ENCODE measurements around the gene TSPAN33. TPM values are rescaled to one million over a fixed set of nuclear protein-coding genes. Genes with fewer than 3 reads are reported as not detected.
"Not testable (repeated sequence)": the region's sequence is repeated elsewhere in the genome, so short reads cannot be mapped to it uniquely, and the experiment has no call there.

TSPAN33 gene
- polyA plus RNA-seq, 4 donors = 6.3 to 76.9 (median 59.4) TPM

- no peak for DNase-seq (ENCODE audit: low read depth in 4 of 4, low spot score in 3 of 4)
Measured at GRCh38 chr7:129205126-129205818, 60.8 kb downstream of the TSPAN33 start.

- no peak for DNase-seq (ENCODE audit: low read depth in 4 of 4, low spot score in 3 of 4)
Measured at GRCh38 chr7:129205987-129206785, 61.7 kb downstream of the TSPAN33 start.

- DNase-seq (ENCODE audit: low read depth in 4 of 4, low spot score in 3 of 4) = no peak
Measured at GRCh38 chr7:129208667-129209066, 64.2 kb downstream of the TSPAN33 start.

- no peak for DNase-seq (ENCODE audit: low read depth in 4 of 4, low spot score in 3 of 4)
Measured at GRCh38 chr7:129209067-129209926, 64.8 kb downstream of the TSPAN33 start.

- no peak for DNase-seq (ENCODE audit: low read depth in 4 of 4, low spot score in 3 of 4)
Measured at GRCh38 chr7:129210256-129210988, 65.9 kb downstream of the TSPAN33 start.

GRCh38 chr7:129210989-129211312 lies 66.4 kb downstream of the TSPAN33 start:
- no peak for DNase-seq (ENCODE audit: low read depth in 4 of 4, low spot score in 3 of 4)

GRCh38 chr7:129212126-129212525 lies 67.6 kb downstream of the TSPAN33 start:
- no peak for DNase-seq (ENCODE audit: low read depth in 4 of 4, low spot score in 3 of 4)

GRCh38 chr7:129212596-129212995 lies 68.1 kb downstream of the TSPAN33 start:
- DNase-seq (ENCODE audit: low read depth in 4 of 4, low spot score in 3 of 4) = no peak

GRCh38 chr7:129213828-129214227 lies 69.3 kb downstream of the TSPAN33 start:
- DNase-seq (ENCODE audit: low read depth in 4 of 4, low spot score in 3 of 4) = no peak

GRCh38 chr7:129215691-129216090 lies 71.2 kb downstream of the TSPAN33 start:
- not testable (repeated sequence) for DNase-seq (ENCODE audit: low read depth in 4 of 4, low spot score in 3 of 4)

GRCh38 chr7:129216101-129216715 lies 71.7 kb downstream of the TSPAN33 start:
- not testable (repeated sequence) for DNase-seq (ENCODE audit: low read depth in 4 of 4, low spot score in 3 of 4)

GRCh38 chr7:129216821-129217416 lies 72.4 kb downstream of the TSPAN33 start:
- DNase-seq (ENCODE audit: low read depth in 4 of 4, low spot score in 3 of 4) = not testable (repeated sequence)

GRCh38 chr7:129218514-129219062 lies 74.1 kb downstream of the TSPAN33 start:
- peak in 2 of 4 donors; percentile 66 to 71 for DNase-seq (ENCODE audit: low read depth in 4 of 4, low spot score in 3 of 4)

GRCh38 chr7:129219166-129219565 lies 74.7 kb downstream of the TSPAN33 start:
- not testable (repeated sequence) for DNase-seq (ENCODE audit: low read depth in 4 of 4, low spot score in 3 of 4)

Other genes starting within 250 kb of the TSPAN33 start
- gene KCP, start 234.0 kb upstream of the TSPAN33 start, polyA plus RNA-seq (ENCODE audit: insufficient read length in 4 of 4) = 10 to 100 TPM in 3 of 4 donors, 1 to 10 TPM in 1; 1.6 to 38.8 (median 17.9) TPM
- gene IRF5, start 206.8 kb upstream of the TSPAN33 start, polyA plus RNA-seq (ENCODE audit: insufficient read length in 4 of 4) = 10 to 100 TPM in 2 of 4 donors, 1 to 10 TPM in 2; 2.8 to 16.1 (median 10.4) TPM
- 10 to 100 TPM; 28.3 to 51.7 (median 42.8) TPM for gene TNPO3, start 89.6 kb upstream of the TSPAN33 start, polyA plus RNA-seq (ENCODE audit: insufficient read length in 4 of 4)
- gene SMO, start 43.9 kb downstream of the TSPAN33 start, polyA plus RNA-seq (ENCODE audit: insufficient read length in 4 of 4) = 100 to 1,000 TPM; 106 to 148 (median 115) TPM
- gene AHCYL2, start 80.3 kb downstream of the TSPAN33 start, polyA plus RNA-seq (ENCODE audit: insufficient read length in 4 of 4) = 10 to 100 TPM; 26.4 to 30.5 (median 29.7) TPM